K562 (cell line): Measurements from ENCODE around the gene NACC1. TPM values are rescaled to one million over a fixed set of nuclear protein-coding genes. Genes with fewer than 3 reads are reported as not detected.

Experiments
- BRD4 ChIP-seq: fragments of 200-600 bp; sonication (generic); IDR thresholded peaks from 2 replicates; pipeline ENCODE4 v1.6.1; 2017; ENCODE audit warnings: inconsistent platforms
- CTBP1 ChIP-seq: fragments of 450-650 bp; IDR thresholded peaks from 2 replicates; pipeline ENCODE4 v1.6.1; 2016; ENCODE audit warnings: borderline replicate concordance
- ELF4 ChIP-seq: fragments of 450-650 bp; formaldehyde crosslinking; IDR thresholded peaks from 2 replicates; pipeline ENCODE4 v1.4.0; 2022; ENCODE audit warnings: missing genetic modification characterization
- ETV5 ChIP-seq: sonication (generic); formaldehyde crosslinking; IDR thresholded peaks from 2 replicates; pipeline ENCODE4 v1.4.0; 2020; ENCODE audit warnings: low read depth, mild to moderate bottlenecking, missing genetic modification reagents
- HDAC2 ChIP-seq: fragments of 450-650 bp; IDR thresholded peaks from 2 replicates; pipeline ENCODE4 v1.6.1; 2016; ENCODE audit warnings: mild to moderate bottlenecking
- HNRNPH1 ChIP-seq: fragments of 200-400 bp; formaldehyde crosslinking; optimal IDR thresholded peaks from 2 replicates; pipeline ENCODE3; 2017; ENCODE audit warnings: low read depth, mild to moderate bottlenecking, low read length, moderate library complexity
- MAZ ChIP-seq, 2 experiments: fragments of 450-650 bp in 1 of 2; sonication (generic) in 1 of 2; formaldehyde crosslinking; IDR thresholded peaks in 1 of 2; conservative IDR thresholded peaks in 1 of 2; 2 replicates each; pipeline versions ENCODE4 v1.4.0 to v1.5.0; 2020; ENCODE audit warnings: mild to moderate bottlenecking in 1 of 2, missing genetic modification reagents in 1 of 2
- NCOA6 ChIP-seq: fragments of 450-650 bp; IDR thresholded peaks from 2 replicates; pipeline ENCODE4 v1.6.1; 2017; ENCODE audit warnings: mild to moderate bottlenecking
- NFIX ChIP-seq: fragments of 250-450 bp; sonication (Bioruptor Pico); IDR thresholded peaks from 2 replicates; pipeline ENCODE4 v1.4.0; 2020; ENCODE audit warnings: low read depth, mild to moderate bottlenecking, moderate library complexity
- POU5F1 ChIP-seq: fragments of 150-350 bp; IDR thresholded peaks from 2 replicates; pipeline ENCODE4 v1.6.1; 2014; ENCODE audit warnings: borderline replicate concordance, low read length, low read depth, mild to moderate bottlenecking; ENCODE audit not compliant: partially characterized antibody
- PTRF ChIP-seq: fragments of 450-650 bp; IDR thresholded peaks from 2 replicates; pipeline ENCODE4 v1.6.1; 2016; ENCODE audit warnings: mild to moderate bottlenecking, missing genetic modification characterization, missing compliant biosample characterization
- RCOR1 ChIP-seq, 2 experiments: IDR thresholded peaks; 2 replicates each; pipeline ENCODE4 v1.6.1; 2012; ENCODE audit warnings: low read depth in 2 of 2, low read length in 2 of 2, borderline replicate concordance in 1 of 2, improper control_type of control experiment in 1 of 2
- SAFB ChIP-seq: fragments of 200-400 bp; formaldehyde crosslinking; IDR thresholded peaks from 2 replicates; pipeline ENCODE4 v1.6.1; 2017; ENCODE audit warnings: low read depth, low read length, borderline replicate concordance
- SETDB1 ChIP-seq: IDR thresholded peaks from one replicate; pipeline ENCODE4 v1.6.1; 2012; ENCODE audit warnings: low read length, control low read depth, inconsistent platforms
- STAT5B ChIP-seq: fragments of 250-450 bp; sonication (Bioruptor Pico); IDR thresholded peaks from 2 replicates; pipeline ENCODE4 v1.8.0; 2021; ENCODE audit warnings: mild to moderate bottlenecking, inconsistent platforms
- SUPT5H ChIP-seq: fragments of 450-650 bp; IDR thresholded peaks from 2 replicates; pipeline ENCODE4 v1.6.1; 2016
- TOE1 ChIP-seq, 2 experiments: fragments of 450-650 bp in 1 of 2; sonication (generic) in 1 of 2; formaldehyde crosslinking in 1 of 2; IDR thresholded peaks; 2 replicates each; pipeline versions ENCODE4 v1.7.1 to v1.8.0; 2016 to 2022; ENCODE audit warnings: borderline replicate concordance in 2 of 2, mild to moderate bottlenecking in 2 of 2, antibody characterized with exemption in 1 of 2, inconsistent platforms in 1 of 2, low read depth in 1 of 2, missing genetic modification reagents in 1 of 2, moderate library complexity in 1 of 2
- ZC3H11A ChIP-seq: IDR thresholded peaks from 2 replicates; pipeline ENCODE4 v1.6.1; 2012; ENCODE audit warnings: low read depth, low read length, improper control_type of control experiment
- ZNF143 ChIP-seq: sonication (generic); formaldehyde crosslinking; IDR thresholded peaks from 2 replicates; pipeline ENCODE4 v1.9.0; 2022; ENCODE audit warnings: mild to moderate bottlenecking, missing genetic modification reagents
- ZNF696 ChIP-seq: fragments of 250-450 bp; sonication (Bioruptor Pico); conservative IDR thresholded peaks from 2 replicates; pipeline ENCODE4 v1.4.0; 2020; ENCODE audit warnings: mild to moderate bottlenecking, moderate library complexity
- ZNF77 ChIP-seq: fragments of 250-450 bp; sonication (Bioruptor Pico); IDR thresholded peaks from 2 replicates; pipeline ENCODE4 v1.5.0; 2020
- ZNF830 ChIP-seq: fragments of 250-450 bp; sonication (Bioruptor Pico); IDR thresholded peaks from 2 replicates; pipeline ENCODE4 v1.5.0; 2021; ENCODE audit warnings: mild to moderate bottlenecking
- ZSCAN32 ChIP-seq: fragments of 450-650 bp; formaldehyde crosslinking; IDR thresholded peaks from 2 replicates; pipeline ENCODE4 v1.4.0; 2020; ENCODE audit warnings: mild to moderate bottlenecking, moderate library complexity
- polyA plus RNA-seq, 8 experiments: library from polyadenylated mRNA; depleted of rRNA in 4 of 8; stranded (reverse) in 5 of 8; unstranded in 3 of 8; fragments of >200 nt; fragmentation: Nextera tagmentation in 2 of 8; fragmentation: Illumina TruSeq in 1 of 8; extraction: Ambion mirVana in 2 of 8; extraction: Trizol in 1 of 8; gene quantifications; 2 replicates each; pipeline versions ENCODE4 v1.2.1 to v1.2.3, GENCODE V29; 2011 to 2014; ENCODE audit warnings: inconsistent platforms in 1 of 8, missing spikeins in 1 of 8
- total RNA-seq, 7 experiments: library from RNA; depleted of rRNA in 6 of 7; stranded (reverse); fragments of >200 nt in 6 of 7; fragmentation: Illumina TruSeq in 2 of 7; extraction: Trizol in 2 of 7; gene quantifications; 2 replicates each; pipeline versions ENCODE4 v1.2.1 to v1.2.3, GENCODE V29; 2011 to 2021; ENCODE audit warnings: low replicate concordance in 1 of 7
- TF ChIP-seq, protein P1 (sequence below): fragments of 250-450 bp; sonication (Bioruptor Pico); IDR thresholded peaks from 2 replicates; pipeline ENCODE4 v1.5.0; 2021; ENCODE audit warnings: mild to moderate bottlenecking, borderline replicate concordance
- TF ChIP-seq, protein P2 (sequence below): fragments of 250-450 bp; sonication (Bioruptor Pico); IDR thresholded peaks from 2 replicates; pipeline ENCODE4 v1.8.0; 2022; ENCODE audit warnings: moderate library complexity, mild to moderate bottlenecking, inconsistent platforms
- TF ChIP-seq, protein P3 (sequence below): sonication (generic); formaldehyde crosslinking; IDR thresholded peaks from 2 replicates; pipeline ENCODE4 v1.8.0; 2022; ENCODE audit warnings: missing genetic modification reagents, mild to moderate bottlenecking, borderline replicate concordance

The NACC1 gene
- total and polyA plus RNA-seq, 9 of the 15 experiments (the other 6 are each of a cell fraction or from before 2014, with no cell fraction given), result 0.04 to 96.6 (median 25.8) TPM

DNA sequence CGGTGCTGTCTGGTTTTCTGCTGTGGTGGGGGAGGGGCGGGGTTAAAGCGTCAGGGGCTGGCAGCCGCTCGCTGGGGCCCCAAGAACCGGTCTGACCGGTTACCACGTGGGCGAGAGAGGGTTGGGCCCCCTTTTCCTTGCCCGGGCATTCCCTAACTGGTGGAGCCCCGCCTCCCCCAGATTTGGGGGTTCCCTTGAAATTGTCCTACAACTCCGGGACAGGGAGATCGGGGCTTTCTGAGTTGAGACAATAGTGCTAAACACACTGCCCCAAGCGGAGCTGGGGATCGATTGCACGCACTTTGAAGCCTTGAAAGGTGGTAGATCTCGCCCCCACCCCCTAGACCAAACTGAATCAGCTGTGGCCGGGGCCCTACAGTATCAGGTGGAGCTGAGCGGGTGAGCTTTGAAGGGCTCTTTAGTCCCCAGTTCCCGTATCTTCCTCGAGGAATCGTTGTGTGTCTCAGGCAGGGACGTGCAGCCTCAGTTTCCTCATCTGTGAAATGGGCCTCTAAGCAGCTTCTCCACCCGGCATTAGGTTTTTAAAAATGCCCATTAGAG is 36.9 kb downstream of the NACC1 start (continued):
- TF ChIP-seq, protein P1, sequence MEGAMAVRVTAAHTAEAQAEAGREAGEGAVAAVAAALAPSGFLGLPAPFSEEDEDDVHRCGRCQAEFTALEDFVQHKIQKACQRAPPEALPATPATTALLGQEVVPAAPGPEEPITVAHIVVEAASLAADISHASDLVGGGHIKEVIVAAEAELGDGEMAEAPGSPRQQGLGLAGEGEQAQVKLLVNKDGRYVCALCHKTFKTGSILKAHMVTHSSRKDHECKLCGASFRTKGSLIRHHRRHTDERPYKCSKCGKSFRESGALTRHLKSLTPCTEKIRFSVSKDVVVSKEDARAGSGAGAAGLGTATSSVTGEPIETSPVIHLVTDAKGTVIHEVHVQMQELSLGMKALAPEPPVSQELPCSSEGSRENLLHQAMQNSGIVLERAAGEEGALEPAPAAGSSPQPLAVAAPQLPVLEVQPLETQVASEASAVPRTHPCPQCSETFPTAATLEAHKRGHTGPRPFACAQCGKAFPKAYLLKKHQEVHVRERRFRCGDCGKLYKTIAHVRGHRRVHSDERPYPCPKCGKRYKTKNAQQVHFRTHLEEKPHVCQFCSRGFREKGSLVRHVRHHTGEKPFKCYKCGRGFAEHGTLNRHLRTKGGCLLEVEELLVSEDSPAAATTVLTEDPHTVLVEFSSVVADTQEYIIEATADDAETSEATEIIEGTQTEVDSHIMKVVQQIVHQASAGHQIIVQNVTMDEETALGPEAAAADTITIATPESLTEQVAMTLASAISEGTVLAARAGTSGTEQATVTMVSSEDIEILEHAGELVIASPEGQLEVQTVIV (CRISPR knock-in tag), result 0 out of 2 replicates have a peak, but pooled peaks have one; percentile 11
- no peak for TF ChIP-seq POU5F1
- TF ChIP-seq ELF4 (CRISPR knock-in tag), result no peak
- no peak for TF ChIP-seq MAZ (CRISPR knock-in tag; conservative IDR thresholded peaks at IDR 0.05 in 1 of 2, IDR thresholded peaks at IDR 0.05 in 1 of 2)
- TF ChIP-seq ETV5 (CRISPR knock-in tag), result no peak; the same call in 1 of the 2 replicates
- no peak for TF ChIP-seq CTBP1
- no peak for TF ChIP-seq PTRF (tag)
- TF ChIP-seq ZC3H11A, result no peak
- no peak for TF ChIP-seq STAT5B (CRISPR knock-in tag)
- TF ChIP-seq SETDB1, result no peak
- TF ChIP-seq BRD4, result no peak
- TF ChIP-seq RCOR1 (IDR thresholded peaks at IDR 0.05; ENCODE audit: borderline replicate concordance in 1 of 2, low read depth in 2 of 2, low read length in 2 of 2), result peak in 1 of 2 experiments; percentile 82; a peak in 2 of 4 replicates
- TF ChIP-seq, protein P2, sequence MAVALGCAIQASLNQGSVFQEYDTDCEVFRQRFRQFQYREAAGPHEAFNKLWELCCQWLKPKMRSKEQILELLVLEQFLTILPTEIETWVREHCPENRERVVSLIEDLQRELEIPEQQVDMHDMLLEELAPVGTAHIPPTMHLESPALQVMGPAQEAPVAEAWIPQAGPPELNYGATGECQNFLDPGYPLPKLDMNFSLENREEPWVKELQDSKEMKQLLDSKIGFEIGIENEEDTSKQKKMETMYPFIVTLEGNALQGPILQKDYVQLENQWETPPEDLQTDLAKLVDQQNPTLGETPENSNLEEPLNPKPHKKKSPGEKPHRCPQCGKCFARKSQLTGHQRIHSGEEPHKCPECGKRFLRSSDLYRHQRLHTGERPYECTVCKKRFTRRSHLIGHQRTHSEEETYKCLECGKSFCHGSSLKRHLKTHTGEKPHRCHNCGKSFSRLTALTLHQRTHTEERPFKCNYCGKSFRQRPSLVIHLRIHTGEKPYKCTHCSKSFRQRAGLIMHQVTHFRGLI (CRISPR knock-in tag), result no peak
- no peak for TF ChIP-seq TOE1 (IDR thresholded peaks at IDR 0.05; ENCODE audit: borderline replicate concordance)
- no peak for TF ChIP-seq TOE1 (CRISPR knock-in tag; IDR thresholded peaks at IDR 0.05; ENCODE audit: borderline replicate concordance, low read depth)
- TF ChIP-seq ZNF696, result 0 out of 2 replicates have a peak, but pooled peaks have one; percentile 4
- no peak for TF ChIP-seq ZNF143 (CRISPR knock-in tag)
- no peak for TF ChIP-seq ZSCAN32
- TF ChIP-seq ZNF77 (CRISPR knock-in tag), result 0 out of 2 replicates have a peak, but pooled peaks have one; percentile 32
- TF ChIP-seq SUPT5H, result no peak; the same call in none of the 2 replicates
- TF ChIP-seq SAFB, result no peak; the same call in 1 of the 2 replicates
- TF ChIP-seq ZNF830 (CRISPR knock-in tag), result no peak
- no peak for TF ChIP-seq HNRNPH1
- TF ChIP-seq, protein P3, sequence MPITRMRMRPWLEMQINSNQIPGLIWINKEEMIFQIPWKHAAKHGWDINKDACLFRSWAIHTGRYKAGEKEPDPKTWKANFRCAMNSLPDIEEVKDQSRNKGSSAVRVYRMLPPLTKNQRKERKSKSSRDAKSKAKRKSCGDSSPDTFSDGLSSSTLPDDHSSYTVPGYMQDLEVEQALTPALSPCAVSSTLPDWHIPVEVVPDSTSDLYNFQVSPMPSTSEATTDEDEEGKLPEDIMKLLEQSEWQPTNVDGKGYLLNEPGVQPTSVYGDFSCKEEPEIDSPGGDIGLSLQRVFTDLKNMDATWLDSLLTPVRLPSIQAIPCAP (CRISPR knock-in tag), result no peak
- TF ChIP-seq NFIX (CRISPR knock-in tag), result no peak
- TF ChIP-seq HDAC2, result peak; percentile 96
- TF ChIP-seq NCOA6, result no peak
